ENCODE results near the gene PAIP2. TPM values are rescaled to one million over a fixed set of nuclear protein-coding genes. Genes with fewer than 3 reads are reported as not detected.

The PAIP2 gene
- 10 to 100 TPM; 68.8 to 74.3 TPM for total RNA-seq

GRCh38 chr5:139341689-139342422, at the start of gene PAIP2:
Gene PAIP2 (plus strand): TSS chr5:139341854. CDS start chr5:139363785, 21,931 bp downstream.
- Mint-ChIP-seq H3K27ac (peak within 1 kb of the TSS; percentile 99), H3K4me1 (ENCODE audit: low read depth) (peaks cover 48% of the 10 kb centered on the region), H3K36me3 (ENCODE audit: low read depth) (peaks cover 5% of the 10 kb centered on the region), H3K27me3 (ENCODE audit: low read depth) (no peaks in the 10 kb centered on the region), H3K9me3 (no peaks in the 10 kb centered on the region), H3K4me3 (peak within 1 kb of the TSS; percentile 100)
- intact Hi-C loops (cut with micrococcal nuclease): loop anchor here (1.0 to 2.0 kb wide), 8 partner anchors 49 to 767 kb away; partner anchors contain the start of genes HSPA9, MATR3, SPATA24 and UBE2D2
- CTCF ChIA-PET: interaction anchor here (0.6 to 2.9 kb wide), 11 partner anchors 9 to 292 kb away, joined by 3 to 14 read pairs (median 4); partner anchors contain the start of gene MATR3
- DNase-seq: peak; percentile 99

GRCh38 chr5:139293202-139293506, 48.5 kb upstream of the PAIP2 start:
- Mint-ChIP-seq H3K9me3 (no peaks in the 10 kb centered on the region), H3K4me3 (peak overlapping the region; percentile 89), H3K4me1 (ENCODE audit: low read depth) (peaks cover 31% of the 10 kb centered on the region), H3K27ac (peak overlapping the region; percentile 97), H3K36me3 (ENCODE audit: low read depth) (peaks cover 28% of the 10 kb centered on the region), H3K27me3 (ENCODE audit: low read depth) (no peaks in the 10 kb centered on the region)
- DNase-seq: no peak
- CTCF ChIA-PET: interaction anchor here (0.7 to 1.5 kb wide), 3 partner anchors 42 to 715 kb away, joined by 3 to 4 read pairs (median 3); partner anchors contain the start of gene PAIP2
- intact Hi-C loops (cut with micrococcal nuclease): loop anchor here (1.0 to 10.0 kb wide), 12 partner anchors 8 to 1538 kb away; partner anchors contain the start of genes CDC25C, EGR1, FAM53C and HNRNPA0

GRCh38 chr5:139293507-139294373, 47.9 kb upstream of the PAIP2 start, which contains the start of gene MATR3:
Gene MATR3 (plus strand): TSS chr5:139293740. CDS start chr5:139307416, 13,676 bp downstream.
- Mint-ChIP-seq H3K4me1 (ENCODE audit: low read depth) (peaks cover 37% of the 10 kb centered on the region), H3K4me3 (peak within 1 kb of the TSS; percentile 89), H3K27ac (peak within 1 kb of the TSS; percentile 97), H3K27me3 (ENCODE audit: low read depth) (no peaks in the 10 kb centered on the region), H3K9me3 (no peaks in the 10 kb centered on the region), H3K36me3 (ENCODE audit: low read depth) (peaks cover 28% of the 10 kb centered on the region)
- DNase-seq: peak; percentile 96
- intact Hi-C loops (cut with micrococcal nuclease): loop anchor here (1.0 to 10.0 kb wide), 13 partner anchors 8 to 1539 kb away; partner anchors contain the start of genes CDC25C, EGR1, FAM53C and HNRNPA0
- CTCF ChIA-PET: interaction anchor here (0.7 to 1.5 kb wide), 4 partner anchors 43 to 715 kb away, joined by 3 to 4 read pairs (median 3); partner anchors contain the start of gene PAIP2

- H3K4me1 Mint-ChIP-seq (ENCODE audit: low read depth): peaks cover 45% of the 10 kb centered on the region
- DNase-seq: peak; percentile 60
- H3K36me3 Mint-ChIP-seq (ENCODE audit: low read depth): peaks cover 30% of the 10 kb centered on the region
- no peaks in the 10 kb centered on the region for H3K27me3 Mint-ChIP-seq (ENCODE audit: low read depth)
- H3K27ac Mint-ChIP-seq: peak overlapping the region; percentile 97
- no peaks in the 10 kb centered on the region for H3K9me3 Mint-ChIP-seq
- CTCF ChIA-PET: interaction anchor here (1.1 to 1.5 kb wide), 2 partner anchors 43 to 47 kb away, joined by 3 to 4 read pairs; partner anchors contain the start of gene PAIP2
- peak overlapping the region; percentile 89 for H3K4me3 Mint-ChIP-seq
- intact Hi-C loops (cut with micrococcal nuclease): loop anchor here (2.0 to 10.0 kb wide), 7 partner anchors 218 to 1540 kb away; partner anchors contain the start of genes CDC25C, EGR1, FAM53C and HNRNPA0
Measured at GRCh38 chr5:139294374-139295165, 47.1 kb upstream of the PAIP2 start.

- Mint-ChIP-seq H3K4me3 (peak overlapping the region; percentile 89), H3K4me1 (ENCODE audit: low read depth) (peaks cover 52% of the 10 kb centered on the region), H3K27me3 (ENCODE audit: low read depth) (no peaks in the 10 kb centered on the region), H3K9me3 (no peaks in the 10 kb centered on the region), H3K27ac (peak overlapping the region; percentile 97), H3K36me3 (ENCODE audit: low read depth) (peaks cover 33% of the 10 kb centered on the region)
- intact Hi-C loops (cut with micrococcal nuclease): loop anchor here (2.0 to 10.0 kb wide), 5 partner anchors 267 to 1541 kb away; partner anchors contain the start of genes CDC25C, EGR1, FAM53C and HNRNPA0
- CTCF ChIA-PET: no interaction called here
- no peak for DNase-seq
Measured at GRCh38 chr5:139295346-139296057, 46.2 kb upstream of the PAIP2 start.

GRCh38 chr5:139296198-139296597, 45.5 kb upstream of the PAIP2 start:
- H3K27ac Mint-ChIP-seq: no peak overlapping the region
- no peaks in the 10 kb centered on the region for H3K27me3 Mint-ChIP-seq (ENCODE audit: low read depth)
- peaks cover 59% of the 10 kb centered on the region for H3K4me1 Mint-ChIP-seq (ENCODE audit: low read depth)
- intact Hi-C loops (cut with micrococcal nuclease): loop anchor here (10.0 kb wide), 4 partner anchors 831 to 1541 kb away; partner anchors contain the start of genes CDC25C, EGR1, FAM53C and HNRNPA0
- H3K9me3 Mint-ChIP-seq: no peaks in the 10 kb centered on the region
- no peak for DNase-seq
- peaks cover 30% of the 10 kb centered on the region for H3K36me3 Mint-ChIP-seq (ENCODE audit: low read depth)
- peak overlapping the region; percentile 15 for H3K4me3 Mint-ChIP-seq
- CTCF ChIA-PET: no interaction called here

- CTCF ChIA-PET: interaction anchor here (1.0 kb wide), 1 partner anchor 10 kb away, joined by 5 read pairs; no protein-coding TSS in a partner anchor
- no peak for DNase-seq
- H3K36me3 Mint-ChIP-seq (ENCODE audit: low read depth): peaks cover 33% of the 10 kb centered on the region
- intact Hi-C loops (cut with micrococcal nuclease): loop anchor here (10.0 kb wide), 4 partner anchors 832 to 1542 kb away; partner anchors contain the start of genes CDC25C, EGR1, FAM53C and HNRNPA0
- H3K4me1 Mint-ChIP-seq (ENCODE audit: low read depth): peaks cover 65% of the 10 kb centered on the region
- H3K27ac Mint-ChIP-seq: no peak overlapping the region
- peak overlapping the region; percentile 34 for H3K4me3 Mint-ChIP-seq
- H3K9me3 Mint-ChIP-seq: no peaks in the 10 kb centered on the region
- no peaks in the 10 kb centered on the region for H3K27me3 Mint-ChIP-seq (ENCODE audit: low read depth)
Measured at GRCh38 chr5:139296862-139297326, 44.8 kb upstream of the PAIP2 start.

GRCh38 chr5:139297439-139298133, 44.1 kb upstream of the PAIP2 start:
- no peak for DNase-seq
- H3K27me3 Mint-ChIP-seq (ENCODE audit: low read depth): no peaks in the 10 kb centered on the region
- no peak overlapping the region for H3K4me3 Mint-ChIP-seq
- peak overlapping the region; percentile 68 for H3K27ac Mint-ChIP-seq
- CTCF ChIA-PET: interaction anchor here (1.0 kb wide), 2 partner anchors 11 to 24 kb away, joined by 3 to 5 read pairs; no protein-coding TSS in a partner anchor
- peaks cover 70% of the 10 kb centered on the region for H3K4me1 Mint-ChIP-seq (ENCODE audit: low read depth)
- H3K9me3 Mint-ChIP-seq: no peaks in the 10 kb centered on the region
- peaks cover 31% of the 10 kb centered on the region for H3K36me3 Mint-ChIP-seq (ENCODE audit: low read depth)
- intact Hi-C loops (cut with micrococcal nuclease): loop anchor here (10.0 kb wide), 4 partner anchors 833 to 1543 kb away; partner anchors contain the start of genes CDC25C, EGR1, FAM53C and HNRNPA0

GRCh38 chr5:139298242-139298641, 43.4 kb upstream of the PAIP2 start:
- H3K9me3 Mint-ChIP-seq: no peaks in the 10 kb centered on the region
- CTCF ChIA-PET: interaction anchor here (1.0 kb wide), 1 partner anchor 23 kb away, joined by 3 read pairs; no protein-coding TSS in a partner anchor
- H3K27ac Mint-ChIP-seq: peak overlapping the region; percentile 68
- peaks cover 31% of the 10 kb centered on the region for H3K36me3 Mint-ChIP-seq (ENCODE audit: low read depth)
- intact Hi-C loops (cut with micrococcal nuclease): loop anchor here (10.0 kb wide), 4 partner anchors 833 to 1543 kb away; partner anchors contain the start of genes CDC25C, EGR1, FAM53C and HNRNPA0
- peaks cover 75% of the 10 kb centered on the region for H3K4me1 Mint-ChIP-seq (ENCODE audit: low read depth)
- H3K4me3 Mint-ChIP-seq: no peak overlapping the region
- DNase-seq: no peak
- no peaks in the 10 kb centered on the region for H3K27me3 Mint-ChIP-seq (ENCODE audit: low read depth)

GRCh38 chr5:139299486-139299885, 42.2 kb upstream of the PAIP2 start:
- H3K4me3 Mint-ChIP-seq: peak overlapping the region; percentile 5
- peak overlapping the region; percentile 68 for H3K27ac Mint-ChIP-seq
- H3K27me3 Mint-ChIP-seq (ENCODE audit: low read depth): no peaks in the 10 kb centered on the region
- no peak for DNase-seq
- CTCF ChIA-PET: interaction anchor here (1.1 kb wide), 1 partner anchor 19 kb away, joined by 3 read pairs; no protein-coding TSS in a partner anchor
- H3K9me3 Mint-ChIP-seq: no peaks in the 10 kb centered on the region
- intact Hi-C loops (cut with micrococcal nuclease): loop anchor here (10.0 kb wide), 4 partner anchors 835 to 1545 kb away; partner anchors contain the start of genes CDC25C, EGR1, FAM53C and HNRNPA0
- peaks cover 84% of the 10 kb centered on the region for H3K4me1 Mint-ChIP-seq (ENCODE audit: low read depth)
- peaks cover 27% of the 10 kb centered on the region for H3K36me3 Mint-ChIP-seq (ENCODE audit: low read depth)

All from activated naive CD4-positive, alpha-beta T cell treated with anti-CD3 and anti-CD28 coated beads for 36 hours (primary cell).